D341Med (cell line): ENCODE results near the gene TP53TG5.

Source experiments
- DNase-seq: peaks from one replicate; pipeline ENCODE4 v3.0.0; 2012; ENCODE audit warnings: low spot score

Gene TP53TG5

DNA sequence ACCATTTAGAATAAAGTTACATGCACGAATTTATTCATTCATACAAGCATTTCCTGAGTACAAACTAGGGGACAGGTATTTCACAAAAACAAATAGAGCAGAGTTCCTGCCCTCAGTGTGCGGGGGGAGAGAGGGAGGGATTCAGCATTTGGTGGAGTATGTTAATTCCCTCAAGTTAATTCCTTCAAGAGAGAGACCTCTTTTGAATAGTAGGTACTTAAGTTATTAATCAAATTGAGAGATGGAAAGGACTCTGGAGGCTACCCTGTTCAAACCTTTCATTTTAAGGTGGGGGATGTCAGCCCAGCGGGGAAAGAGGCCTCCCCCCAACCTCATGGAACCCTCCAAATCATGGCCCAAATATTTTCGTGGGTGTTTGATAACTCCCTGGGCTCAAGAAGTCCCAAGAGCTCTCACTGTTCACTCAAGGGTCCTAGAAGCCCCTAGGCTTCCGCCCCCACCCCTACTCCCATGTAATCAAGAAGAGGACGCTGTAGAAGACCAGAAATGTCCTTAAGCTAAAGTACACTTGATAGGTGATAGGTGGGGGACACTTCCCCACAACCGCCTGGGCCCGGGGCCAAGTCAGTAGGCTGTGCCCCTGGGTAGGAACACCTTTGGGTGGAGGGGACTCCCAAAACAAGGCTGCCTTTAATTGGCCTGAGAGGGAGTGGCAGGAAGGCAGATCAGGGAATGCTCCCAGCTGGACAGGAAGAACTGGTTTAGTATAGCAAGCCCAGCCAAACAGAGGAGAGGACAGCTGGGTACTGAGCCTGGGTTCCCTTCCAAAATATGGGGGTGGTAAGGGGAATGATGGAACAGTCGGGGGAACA is 32.8 kb downstream of the TP53TG5 start:
- no peak for DNase-seq

DNA sequence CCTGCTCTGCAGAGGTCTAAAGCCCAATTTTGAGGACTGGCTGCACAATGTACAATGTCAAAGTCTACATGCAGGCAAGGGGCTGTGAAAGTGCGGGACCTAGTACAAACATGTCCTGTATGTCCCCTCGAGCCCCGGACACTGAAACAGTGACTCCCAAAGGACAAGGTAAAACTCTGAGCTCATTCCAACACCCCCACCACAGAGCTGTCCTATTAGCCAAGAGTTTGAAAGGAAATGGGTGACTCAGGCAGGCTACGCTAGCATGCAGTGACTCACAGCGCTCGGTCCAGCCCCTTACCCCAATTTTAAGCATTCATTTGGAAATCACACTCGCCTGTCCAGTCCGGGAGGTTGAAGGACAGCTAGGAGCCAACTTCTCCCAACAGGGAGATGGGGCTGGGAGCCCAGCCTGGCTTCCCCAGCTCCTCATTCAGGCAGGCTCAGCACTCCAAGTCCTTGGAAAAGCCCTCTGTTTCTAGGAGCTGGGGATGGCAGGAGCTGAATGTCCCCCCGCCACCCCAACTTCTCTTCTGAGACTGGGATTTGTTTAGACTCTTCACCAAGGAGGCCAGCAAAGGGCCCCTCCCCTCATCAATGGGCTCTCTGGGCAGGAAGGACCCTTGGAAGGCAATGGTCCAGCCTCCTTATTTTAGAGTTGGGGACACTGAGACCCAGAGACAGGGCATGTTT is 33.8 kb downstream of the TP53TG5 start:
- DNase-seq, result no peak

DNA sequence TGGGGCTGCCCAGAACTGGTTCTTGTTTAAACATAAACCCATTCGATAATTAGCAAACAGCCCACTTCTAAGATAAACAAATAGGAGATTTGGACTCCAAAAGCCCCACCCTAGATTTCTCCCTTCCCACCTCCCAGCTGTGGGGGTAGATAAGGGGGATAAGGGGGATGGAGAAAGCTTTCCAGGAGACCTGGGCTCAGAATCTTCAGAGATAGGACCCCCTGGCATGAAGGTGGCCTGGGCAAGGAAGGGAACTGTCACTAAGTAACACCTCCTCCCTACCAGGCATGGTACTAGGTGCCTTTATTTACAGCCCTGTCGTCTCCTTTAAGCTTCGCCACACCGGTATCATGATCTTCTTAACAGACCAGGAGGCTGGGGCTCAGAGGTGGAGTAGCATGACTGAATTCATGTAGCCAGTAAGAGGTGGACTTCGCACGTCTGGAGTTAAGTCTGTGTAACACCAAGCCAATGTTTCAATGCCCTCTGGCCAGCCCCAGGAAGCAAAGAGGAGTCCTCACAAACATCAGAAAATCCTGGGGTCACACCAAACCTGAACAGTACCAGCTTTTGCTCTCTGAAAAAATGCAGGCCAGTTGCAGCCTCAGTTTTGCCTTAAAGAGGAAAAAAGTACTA is 34.5 kb downstream of the TP53TG5 start:
- no peak for DNase-seq

DNA sequence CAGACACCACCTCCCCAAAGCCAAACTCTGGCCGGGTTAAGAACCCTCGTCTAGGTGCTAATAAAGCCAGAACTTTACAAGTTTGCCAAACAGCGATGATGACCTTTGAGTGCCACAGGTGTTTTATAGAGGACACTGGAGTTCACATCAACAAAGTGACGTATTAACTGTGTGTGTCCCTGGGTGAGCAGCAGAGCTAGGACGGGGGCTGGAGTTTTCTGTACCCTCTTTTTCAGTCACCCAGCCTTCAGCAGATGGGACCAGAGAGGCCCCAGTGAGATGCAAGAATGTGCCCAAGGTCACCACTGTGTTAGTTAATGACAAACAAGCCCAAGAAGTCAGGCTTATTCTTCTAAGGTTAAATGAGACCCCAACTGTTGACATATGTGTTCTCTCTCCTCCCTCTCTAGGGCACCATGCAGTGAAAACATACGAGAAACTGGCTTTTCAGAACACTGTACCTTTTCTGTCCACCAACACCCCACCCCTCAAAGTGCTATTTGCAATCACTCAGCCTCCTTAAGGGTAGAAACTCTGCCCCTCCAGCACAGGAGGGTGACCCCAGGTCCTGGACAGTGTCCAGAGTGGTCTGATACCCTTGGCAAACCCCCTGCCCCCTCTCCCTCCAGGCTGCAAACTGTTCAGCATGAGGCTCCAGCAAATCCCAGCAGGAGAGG is 35.1 kb downstream of the TP53TG5 start:
- no peak for DNase-seq

DNA sequence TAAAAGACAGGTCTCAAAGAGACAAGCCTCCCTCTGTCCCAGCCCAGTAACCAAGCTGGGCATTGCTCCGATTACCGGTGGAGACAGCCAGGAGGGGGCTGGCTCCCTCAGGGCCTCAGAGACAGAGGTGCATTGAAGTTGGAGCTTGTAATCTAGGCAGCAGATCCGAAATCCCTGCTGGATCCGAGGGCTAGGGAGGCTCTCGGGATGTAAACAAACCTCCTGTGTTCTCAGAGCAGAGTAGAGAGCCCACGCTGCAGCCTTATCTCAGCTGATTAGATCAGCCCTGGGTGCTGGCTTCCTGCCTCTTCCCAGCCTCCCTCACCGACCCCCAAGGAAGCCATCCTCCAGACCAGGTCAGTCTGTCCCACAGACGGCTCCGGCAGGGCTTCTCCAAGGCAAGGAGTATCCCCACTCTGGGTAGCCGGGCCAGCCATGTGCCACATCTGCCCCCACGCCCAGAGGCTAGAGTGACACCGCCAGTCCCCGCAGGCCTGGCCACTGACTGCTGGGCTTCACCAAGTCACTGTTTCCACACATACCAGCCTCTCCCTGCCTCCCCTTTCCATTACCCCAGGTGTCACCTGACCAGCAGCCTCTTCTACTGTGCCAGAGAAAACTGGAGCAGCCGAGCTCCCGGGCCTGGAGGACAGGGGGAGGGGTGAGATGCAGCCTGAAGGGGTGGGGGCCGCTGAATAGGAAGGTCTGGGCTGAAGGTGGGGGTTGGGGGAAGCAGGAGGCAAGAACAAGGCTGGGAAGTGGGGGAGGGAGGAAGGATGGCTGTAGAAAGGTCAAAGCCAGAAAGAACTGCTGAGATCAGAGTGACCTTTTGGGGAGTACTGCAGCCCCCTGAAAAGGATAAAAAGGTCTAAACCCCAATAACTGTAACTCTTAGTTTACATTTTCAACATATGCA is 35.9 kb downstream of the TP53TG5 start:
- DNase-seq, result peak; percentile 57

DNA sequence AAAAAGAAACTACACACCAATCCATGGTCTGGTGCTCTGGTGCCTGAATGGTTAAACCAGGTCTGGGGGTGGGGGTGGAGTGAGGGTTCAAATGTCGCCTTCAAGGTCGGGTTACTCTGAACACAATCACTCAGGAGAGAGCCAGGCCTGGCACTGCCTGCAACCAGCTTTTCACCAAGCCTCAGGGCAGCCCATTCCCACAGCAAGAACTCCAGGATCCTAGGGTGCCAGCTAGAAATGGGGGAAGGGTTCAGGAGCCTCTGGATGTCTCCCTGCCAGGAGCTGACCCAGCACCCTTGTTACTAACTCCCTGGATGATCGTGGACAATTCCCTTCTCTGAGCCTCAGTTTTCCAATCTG is 36.6 kb downstream of the TP53TG5 start:
- DNase-seq, result no peak

DNA sequence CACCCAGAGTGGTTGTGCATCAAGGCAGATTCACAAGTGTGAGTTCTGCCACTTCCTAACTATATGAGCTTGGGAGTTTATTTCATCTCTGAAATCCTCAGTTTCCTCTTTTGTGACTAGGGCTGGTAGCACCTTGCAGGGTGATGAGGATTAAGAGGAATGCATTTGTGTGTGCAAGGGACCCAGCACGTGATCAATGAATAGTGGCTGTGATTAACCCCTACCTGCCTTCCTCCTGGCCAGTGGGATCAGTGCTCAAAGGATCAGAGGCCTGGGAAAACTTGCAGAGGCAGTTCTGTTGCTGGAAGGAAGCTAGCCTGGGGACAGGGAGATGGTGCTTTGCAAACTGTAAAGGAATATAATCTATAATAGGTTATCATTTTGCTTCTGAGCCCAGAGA is 37.2 kb downstream of the TP53TG5 start:
- DNase-seq, result no peak

DNA sequence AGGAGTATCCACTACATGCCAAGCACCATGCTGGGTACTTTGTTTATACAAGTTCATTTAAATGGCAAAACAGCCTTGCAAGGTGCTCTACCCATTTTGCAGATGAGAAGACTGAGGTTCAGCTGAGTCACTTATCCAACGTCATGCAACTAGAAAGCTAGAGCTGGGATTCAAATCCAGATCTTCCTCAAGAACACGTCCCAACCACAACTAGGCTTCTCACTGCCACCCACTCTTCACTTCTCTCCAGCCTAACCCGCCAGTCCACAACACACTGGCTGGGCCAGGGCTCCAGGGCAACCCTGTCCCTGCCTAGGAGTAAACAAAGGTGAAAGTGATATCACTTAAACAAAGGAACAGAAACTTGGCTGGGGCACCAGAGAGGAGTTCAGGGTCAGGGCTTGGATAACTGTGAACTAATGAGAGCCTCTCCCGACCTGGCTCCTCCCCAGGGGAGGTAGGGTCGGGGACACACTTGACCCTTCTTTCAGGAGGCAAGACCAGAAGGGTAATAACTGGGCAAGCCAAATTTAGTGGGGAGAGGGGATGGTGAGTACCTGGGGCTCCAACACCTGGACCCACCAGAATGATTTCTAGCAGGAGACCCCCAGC is 37.8 kb downstream of the TP53TG5 start:
- no peak for DNase-seq

DNA sequence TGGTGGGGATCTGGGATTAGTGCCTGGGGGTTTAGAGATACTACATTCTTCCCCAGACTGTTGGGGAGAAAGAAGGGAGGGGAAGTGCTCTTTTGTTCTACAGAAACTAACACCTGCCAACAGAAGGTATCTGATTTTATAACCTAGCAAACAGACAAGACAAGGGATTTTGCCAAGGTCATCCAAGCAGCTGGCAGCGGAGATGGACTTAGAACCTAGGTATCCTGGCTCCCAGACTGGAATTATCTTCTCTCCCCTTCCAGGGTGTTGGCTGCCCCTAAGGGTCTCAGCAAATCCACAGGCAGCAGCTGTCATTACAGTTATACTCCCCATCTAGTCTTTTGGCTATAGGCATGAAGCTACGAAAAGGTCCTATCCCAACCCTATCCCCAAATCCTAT is 38.3 kb downstream of the TP53TG5 start:
- no peak for DNase-seq

DNA sequence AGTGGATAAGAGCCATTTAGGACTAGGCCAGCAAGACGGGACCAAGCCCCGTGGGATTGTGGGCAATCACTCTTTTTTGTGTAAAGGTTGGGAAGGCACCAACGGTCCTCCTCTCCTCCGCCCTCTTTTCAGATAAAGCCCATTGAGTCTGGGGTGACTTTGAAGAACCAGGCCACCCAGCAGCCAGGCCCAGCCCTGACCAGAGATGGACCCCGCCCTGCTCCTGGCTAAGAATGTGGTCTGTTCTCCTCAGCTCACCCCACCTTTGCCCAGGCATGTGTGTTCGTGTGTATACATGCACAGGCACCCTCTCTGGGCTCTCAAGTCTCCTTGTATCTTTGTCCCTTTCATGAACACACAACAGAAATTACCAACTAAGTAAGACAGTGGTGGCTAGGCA is 39.0 kb downstream of the TP53TG5 start:
- no peak for DNase-seq

DNA sequence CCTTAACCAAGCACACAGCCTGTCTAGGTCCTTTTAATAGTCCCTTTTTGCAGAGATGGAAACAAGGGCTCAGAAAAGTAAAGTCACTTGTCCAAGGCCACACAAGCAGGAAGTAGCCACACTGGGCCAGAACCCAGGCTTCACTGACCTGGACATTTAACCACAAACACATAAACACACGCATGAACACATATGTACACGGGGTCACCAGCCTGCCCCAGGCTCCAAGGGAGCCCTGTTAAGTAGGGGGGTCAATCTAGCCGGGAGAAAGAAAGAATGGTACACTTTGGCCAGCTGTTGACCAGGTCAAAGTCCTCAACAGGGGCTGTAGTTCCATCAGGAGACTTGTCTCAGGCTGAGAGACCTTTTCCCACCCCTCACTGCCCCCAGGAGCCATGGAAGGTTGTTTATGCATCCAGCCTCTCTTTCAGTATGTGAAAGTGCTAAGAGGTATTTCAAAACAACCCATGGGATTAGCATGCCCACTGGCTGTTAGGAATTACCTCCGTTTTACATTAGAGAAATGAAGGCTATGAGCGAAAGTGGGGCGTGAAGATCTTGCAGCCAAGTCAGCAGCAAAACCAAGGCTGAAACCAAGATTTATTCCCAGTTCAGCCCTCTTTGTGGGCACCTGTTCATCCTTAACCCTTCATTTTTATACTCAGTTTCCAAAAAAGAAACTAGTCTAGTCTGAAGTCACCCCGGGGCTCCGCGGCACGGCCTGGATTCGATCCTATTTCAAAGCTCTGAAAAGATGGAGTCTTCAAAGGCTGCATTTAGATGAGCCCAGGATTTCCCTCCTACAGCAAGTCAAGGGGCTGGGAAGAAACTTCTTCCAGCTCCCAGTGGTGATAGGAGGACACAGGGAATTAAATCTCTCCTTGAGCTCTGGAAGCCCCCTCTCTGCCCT is 39.7 kb downstream of the TP53TG5 start:
- DNase-seq, result no peak

DNA sequence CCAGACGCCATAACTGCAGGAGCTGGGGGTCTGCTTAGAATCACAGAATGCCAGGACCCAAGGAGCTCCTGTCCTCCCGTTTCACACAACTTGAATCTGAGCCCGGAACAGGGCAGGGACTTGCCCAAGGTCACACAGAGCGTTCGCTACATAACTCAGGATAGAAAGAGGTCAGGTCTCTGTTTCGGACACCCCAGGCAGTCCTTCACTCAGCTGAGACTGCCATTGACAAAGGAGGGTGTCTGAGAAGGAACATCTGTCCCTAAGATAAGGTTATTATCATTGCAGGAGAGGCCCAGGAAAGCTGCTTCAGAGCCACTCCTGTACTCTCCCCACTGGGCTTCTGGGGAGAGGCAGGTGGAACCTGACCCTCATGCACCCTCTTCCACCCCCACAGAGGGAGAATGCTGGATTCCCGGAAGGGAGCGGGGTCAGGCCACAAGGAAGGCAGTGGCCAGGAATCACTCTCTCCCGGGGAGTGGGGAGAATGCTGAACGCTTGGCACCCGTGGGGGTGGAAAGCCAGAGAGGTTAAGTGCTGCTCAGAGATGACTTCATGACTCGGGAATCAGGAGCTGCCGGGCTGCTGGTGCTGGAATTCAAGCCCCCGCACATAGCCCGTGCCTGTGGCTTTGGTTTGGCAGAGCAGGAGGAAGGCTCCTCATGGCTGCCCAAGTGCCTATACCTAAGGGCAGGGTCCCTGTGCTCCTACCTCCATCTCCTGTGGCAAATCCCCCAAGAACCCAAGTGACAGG is 40.6 kb downstream of the TP53TG5 start:
- no peak for DNase-seq

DNA sequence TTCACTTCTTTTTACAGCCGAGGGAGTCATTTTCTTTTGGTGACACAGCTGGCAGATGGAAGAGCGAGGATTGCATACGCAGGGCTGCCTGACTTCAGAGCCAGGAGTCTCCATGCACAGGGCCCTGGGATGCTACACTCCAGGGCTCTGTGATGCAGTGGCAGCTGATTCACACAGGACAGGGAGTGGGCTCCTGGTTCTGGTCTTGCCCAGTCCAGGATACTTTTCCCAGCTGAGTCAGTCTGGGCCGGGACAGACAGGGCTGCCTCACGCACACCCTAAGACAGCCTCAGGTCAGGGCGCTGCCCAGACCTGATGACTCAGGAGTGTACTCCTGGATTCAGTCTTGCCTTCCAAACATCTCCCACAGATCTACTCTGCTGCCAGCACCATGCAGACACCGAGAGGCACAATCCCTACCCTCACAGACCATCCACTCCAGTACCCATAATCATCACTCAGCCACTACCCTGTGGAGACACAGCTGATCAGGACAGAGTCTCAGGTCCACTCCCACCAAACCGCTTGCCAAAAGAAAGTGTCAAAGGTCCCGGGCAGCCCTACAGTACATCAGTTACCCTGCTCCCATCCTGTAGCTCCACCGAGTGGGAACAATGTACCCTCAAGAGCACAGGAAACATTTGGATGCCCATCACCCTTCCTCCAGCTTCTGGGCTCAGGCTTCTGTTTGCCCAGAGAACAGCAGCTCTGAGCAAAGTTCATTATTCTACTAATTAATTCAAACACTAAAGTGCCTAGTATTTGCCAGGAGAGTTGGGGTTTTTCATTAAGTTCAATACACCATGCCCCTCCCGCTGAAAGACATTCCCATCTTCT is 41.4 kb downstream of the TP53TG5 start:
- no peak for DNase-seq

DNA sequence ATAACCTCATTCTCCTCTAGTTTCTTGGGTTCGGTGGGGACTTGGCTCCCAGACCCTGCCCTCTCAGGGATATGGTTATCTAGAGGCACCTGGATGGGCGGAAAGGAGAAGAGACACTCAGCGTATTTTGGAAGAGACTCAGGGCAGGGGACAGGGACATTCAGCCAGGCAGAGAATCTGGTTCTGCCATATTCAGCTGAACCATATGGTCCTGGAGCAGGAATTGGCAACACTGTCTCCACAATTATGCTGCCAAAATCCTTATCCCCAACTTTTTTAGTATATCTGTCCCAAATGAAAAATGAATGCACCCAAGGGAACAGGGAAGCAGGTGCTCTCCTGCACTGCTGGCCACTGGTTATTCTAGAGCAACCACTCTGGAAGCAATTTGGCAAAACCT is 47.6 kb downstream of the TP53TG5 start:
- DNase-seq, result no peak

DNA sequence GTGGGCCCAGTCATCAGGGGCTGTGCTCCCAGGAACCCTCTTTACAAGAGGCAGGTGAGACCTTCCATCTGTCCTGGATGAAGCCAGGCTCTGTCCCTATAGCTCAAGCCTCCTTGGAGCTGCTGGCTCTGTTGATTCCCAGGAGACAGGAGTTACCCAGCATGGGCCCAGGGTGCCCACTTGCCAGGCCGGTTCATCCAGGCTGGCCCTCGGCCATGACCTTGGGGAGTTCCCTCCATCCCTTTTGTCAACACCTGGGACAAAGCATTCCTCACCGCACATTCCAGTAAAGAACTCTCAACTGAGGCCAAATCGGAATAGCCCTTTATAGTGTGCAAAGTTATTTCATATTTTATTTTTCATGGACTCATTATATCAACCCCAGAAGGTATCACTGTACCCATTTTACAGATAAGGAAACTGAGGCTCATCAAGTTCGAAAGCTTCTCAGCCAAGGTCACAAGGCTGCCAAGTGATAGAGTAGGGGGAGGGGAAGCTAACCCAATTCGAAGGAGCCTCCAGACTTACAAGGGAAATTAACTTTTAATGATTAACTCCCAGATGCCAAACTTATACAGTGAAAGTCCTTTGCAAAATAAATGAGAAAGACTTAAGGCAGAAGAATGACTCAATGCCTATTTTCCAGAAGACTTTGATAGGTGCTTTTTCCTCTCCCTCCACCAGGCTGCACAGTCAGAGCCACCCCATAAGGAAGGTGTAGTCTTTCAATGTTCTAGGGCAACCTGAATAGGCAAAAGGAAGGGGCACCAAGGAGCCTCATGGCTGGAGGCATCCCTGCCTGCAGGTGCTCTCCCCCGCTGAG is 48.4 kb downstream of the TP53TG5 start:
- no peak for DNase-seq

DNA sequence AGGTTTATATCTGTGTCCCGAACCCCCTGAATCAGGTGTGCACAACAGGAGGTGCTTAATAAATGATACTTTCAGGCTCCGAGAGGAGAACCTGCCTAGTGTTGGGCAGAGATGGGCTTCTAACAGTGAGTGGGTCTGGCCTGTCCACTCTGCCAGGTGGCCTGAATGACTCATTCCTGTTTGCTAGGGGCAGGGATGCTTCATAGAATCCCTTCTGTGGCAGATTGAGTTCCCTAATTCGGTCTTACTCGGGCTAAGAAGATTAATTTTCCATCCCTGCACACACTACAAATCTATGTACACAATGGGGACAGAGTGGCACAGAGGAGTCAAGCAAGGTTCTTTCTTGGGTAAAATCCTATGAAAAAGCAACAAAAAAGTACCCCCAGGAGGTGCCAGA is 49.7 kb downstream of the TP53TG5 start:
- DNase-seq, result peak; percentile 59

DNA sequence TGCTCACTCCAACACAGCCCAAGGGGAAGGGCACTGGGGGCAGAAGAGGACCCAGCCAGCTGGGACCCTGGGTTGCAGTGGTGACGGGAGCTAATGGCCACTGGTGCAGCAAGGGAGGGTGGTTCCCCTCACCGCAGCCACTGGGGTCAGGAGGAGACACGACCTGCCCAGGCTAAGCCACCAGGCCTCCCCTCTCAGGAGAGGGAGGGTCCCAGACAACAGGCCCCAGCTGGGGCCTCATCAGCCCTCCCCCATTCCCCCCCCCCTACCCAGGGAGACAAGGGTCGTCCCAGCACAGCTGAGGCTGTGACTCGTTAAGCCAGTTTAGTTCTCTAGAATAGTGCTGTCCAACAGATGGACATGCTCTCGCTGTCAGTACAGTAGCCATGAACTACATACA is 52.8 kb downstream of the TP53TG5 start:
- no peak for DNase-seq

DNA sequence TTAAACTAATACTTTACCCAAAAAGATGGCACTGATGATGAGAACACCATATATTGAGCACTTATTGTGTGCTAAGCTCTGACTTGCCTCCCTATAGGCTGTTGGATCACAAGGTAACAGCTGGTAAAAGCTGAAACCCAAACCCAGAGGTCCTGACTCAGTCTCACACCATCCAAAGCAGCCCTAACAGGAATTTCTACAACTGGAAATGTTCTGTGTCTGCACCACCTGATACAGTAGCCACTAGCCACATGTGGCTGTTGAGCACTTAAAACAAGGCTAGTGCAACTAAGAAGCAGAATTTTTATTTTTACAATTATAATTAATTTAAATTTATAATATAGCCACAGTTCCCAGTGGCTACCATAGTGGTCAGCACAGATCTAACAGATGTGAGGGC is 54.4 kb downstream of the TP53TG5 start:
- DNase-seq, result no peak
